Activated effector memory CD4-positive, alpha-beta T cell treated with Interleukin-2 at 50 U/mL for 16 hours (primary cell): ENCODE data around the gene ETF1.

ENCODE experiments used
- DNase-seq: peaks from one replicate; pipeline ENCODE4 v3.0.0-alpha.2; 2020

The ETF1 gene

GRCh38 chr5:138459311-138459933, 83.6 kb downstream of the ETF1 start:
- peak; percentile 54 for DNase-seq

- no peak for DNase-seq
Observed at GRCh38 chr5:138458856-138459255, 84.2 kb downstream of the ETF1 start.

- no peak for DNase-seq
Observed at GRCh38 chr5:138458384-138458783, 84.7 kb downstream of the ETF1 start.

GRCh38 chr5:138457531-138458275, 85.3 kb downstream of the ETF1 start:
- no peak for DNase-seq
